Measurements from ENCODE around the gene CHST15. TPM values are rescaled to one million over a fixed set of nuclear protein-coding genes. Genes with fewer than 3 reads are reported as not detected.

The CHST15 gene
- total and polyA plus RNA-seq, 2 donors from 2014 or later: 2.8 to 39.7 TPM

- intact Hi-C loops (cut with DNase I): loop anchor here (10.0 kb wide), 1 partner anchor 273 kb away; no protein-coding TSS in a partner anchor
- DNase-seq (peak in 1 of 5 donors; percentile 44), FAIRE-seq (no peak)
- H3K4me1 ChIP-seq (ENCODE audit: control insufficient read depth in 2 of 3, insufficient read depth in 2 of 3, low read depth in 1 of 3, low read length in 3 of 3): peaks cover 0 to 11% (median 0%) of the 10 kb centered on the region in 3 donors
- peaks cover 0 to 4% (median 0%) of the 10 kb centered on the region in 3 donors for H3K9me3 ChIP-seq (ENCODE audit: control insufficient read depth in 2 of 3, insufficient read depth in 1 of 3, low read length in 3 of 3)
- no peak overlapping the region for H3K9ac ChIP-seq (ENCODE audit: low read length in 3 of 3)
- no peaks in the 10 kb centered on the region for H3K36me3 ChIP-seq (ENCODE audit: control insufficient read depth in 2 of 3, insufficient read depth in 3 of 3, low read length in 3 of 3)
- no peak for TF ChIP-seq CTCF (IDR thresholded peaks at IDR 0.05; ENCODE audit: borderline replicate concordance, extremely low read depth, insufficient read depth)
- H3K27me3 ChIP-seq (ENCODE audit: control insufficient read depth, insufficient read depth, low read length): peaks cover 15% of the 10 kb centered on the region
- no peak overlapping the region for H3K4me3 ChIP-seq (ENCODE audit: low read length in 3 of 3)
- H3K27ac ChIP-seq (ENCODE audit: low read depth in 2 of 2, low read length in 2 of 2): no peak overlapping the region
Observed at GRCh38 chr10:123991611-123992570, 101.5 kb downstream of the CHST15 start.

GRCh38 chr10:123990889-123991288, 102.5 kb downstream of the CHST15 start:
- no peaks in the 10 kb centered on the region for H3K36me3 ChIP-seq (ENCODE audit: control insufficient read depth in 2 of 3, insufficient read depth in 3 of 3, low read length in 3 of 3)
- TF ChIP-seq CTCF (IDR thresholded peaks at IDR 0.05; ENCODE audit: borderline replicate concordance, extremely low read depth, insufficient read depth): no peak
- peaks cover 0 to 11% (median 0%) of the 10 kb centered on the region in 3 donors for H3K4me1 ChIP-seq (ENCODE audit: control insufficient read depth in 2 of 3, insufficient read depth in 2 of 3, low read depth in 1 of 3, low read length in 3 of 3)
- peaks cover 0 to 4% (median 0%) of the 10 kb centered on the region in 3 donors for H3K9me3 ChIP-seq (ENCODE audit: control insufficient read depth in 2 of 3, insufficient read depth in 1 of 3, low read length in 3 of 3)
- DNase-seq (peak in 1 of 5 donors; percentile 19), FAIRE-seq (no peak)
- intact Hi-C loops (cut with DNase I): loop anchor here (10.0 kb wide), 1 partner anchor 274 kb away; no protein-coding TSS in a partner anchor
- H3K9ac ChIP-seq (ENCODE audit: low read length in 3 of 3): no peak overlapping the region
- H3K4me3 ChIP-seq (ENCODE audit: low read length in 3 of 3): no peak overlapping the region
- no peak overlapping the region for H3K27ac ChIP-seq (ENCODE audit: low read depth in 2 of 2, low read length in 2 of 2)
- H3K27me3 ChIP-seq (ENCODE audit: control insufficient read depth, insufficient read depth, low read length): peaks cover 15% of the 10 kb centered on the region

- DNase-seq (no peak), FAIRE-seq (no peak)
- Histone ChIP-seq H3K9me3 (ENCODE audit: control insufficient read depth in 2 of 3, insufficient read depth in 1 of 3, low read length in 3 of 3) (peaks cover 0 to 7% (median 0%) of the 10 kb centered on the region in 3 donors), H3K27ac (ENCODE audit: low read depth in 2 of 2, low read length in 2 of 2) (no peak overlapping the region), H3K4me1 (ENCODE audit: control insufficient read depth in 2 of 3, insufficient read depth in 2 of 3, low read depth in 1 of 3, low read length in 3 of 3) (no peaks in the 10 kb centered on the region), H3K36me3 (ENCODE audit: control insufficient read depth in 2 of 3, insufficient read depth in 3 of 3, low read length in 3 of 3) (no peaks in the 10 kb centered on the region), H3K9ac (ENCODE audit: low read length in 3 of 3) (no peak overlapping the region), H3K4me3 (ENCODE audit: low read length in 3 of 3) (no peak overlapping the region), H3K27me3 (ENCODE audit: control insufficient read depth, insufficient read depth, low read length) (peaks cover 10% of the 10 kb centered on the region)
- intact Hi-C loops (cut with DNase I): no loop called here
- TF ChIP-seq CTCF (IDR thresholded peaks at IDR 0.05; ENCODE audit: borderline replicate concordance, extremely low read depth, insufficient read depth): no peak
Observed at GRCh38 chr10:123988694-123989093, 104.7 kb downstream of the CHST15 start.
